ENCODE results near the gene PPP1R3F.

The PPP1R3F gene

GRCh38 chrX:49251325-49251724 is 18.3 kb upstream of the PPP1R3F start (continued):
- TF ChIP-seq TSHZ2 (CRISPR knock-in tag; IDR thresholded peaks at IDR 0.05) (no peak), TOX (CRISPR knock-in tag; IDR thresholded peaks at IDR 0.05; ENCODE audit: borderline replicate concordance) (no peak), POU6F1 (CRISPR knock-in tag; IDR thresholded peaks at IDR 0.05; ENCODE audit: borderline replicate concordance, low read depth) (no peak)

- no peak for ATAC-seq
Observed at GRCh38 chrX:49254639-49255038, 15.0 kb upstream of the PPP1R3F start.

DNA sequence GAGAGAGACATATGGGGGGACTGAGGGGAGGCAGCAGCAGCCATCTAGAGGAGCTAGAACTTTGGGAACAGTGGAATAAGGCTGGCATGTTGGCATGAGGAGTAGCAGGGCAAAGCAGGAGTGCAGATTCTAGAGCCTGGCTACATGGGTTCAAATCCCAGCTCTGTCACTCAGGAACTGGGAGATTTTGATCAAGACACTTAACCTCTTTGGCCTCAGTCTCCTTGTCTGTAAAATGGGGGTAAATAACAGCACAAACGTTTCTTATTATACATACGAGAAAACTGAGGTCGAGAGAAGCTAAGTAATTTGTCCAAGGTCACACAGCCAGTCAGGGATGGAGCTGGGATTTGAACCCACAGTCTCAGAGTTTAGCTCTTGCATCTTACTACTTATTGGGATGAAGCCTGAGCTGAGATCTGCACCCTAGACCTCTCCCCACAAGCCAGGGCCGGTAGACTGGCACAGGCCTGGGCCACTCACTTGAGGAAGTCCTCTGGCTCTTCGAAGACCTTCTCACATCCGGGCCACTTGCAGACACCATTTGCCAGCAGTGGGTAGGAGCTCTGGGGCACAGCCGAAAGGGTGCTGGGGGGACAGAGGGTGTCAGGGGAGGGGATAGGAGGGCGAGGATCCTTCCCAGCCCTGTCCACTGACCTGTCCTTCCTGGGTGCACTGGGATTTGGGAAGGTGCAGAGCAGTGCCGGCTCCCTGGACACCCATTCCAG is 13.2 kb upstream of the PPP1R3F start:
- no peak for TF ChIP-seq TCF4 (CRISPR knock-in tag; IDR thresholded peaks at IDR 0.05; ENCODE audit: borderline replicate concordance)
- TF ChIP-seq ZNF8 (CRISPR knock-in tag; IDR thresholded peaks at IDR 0.05) = no peak
- ATAC-seq = no peak

More at GRCh38 chrX:49254639-49255038, 15.0 kb upstream of the PPP1R3F start:
- no peak for TF ChIP-seq GLIS3 (CRISPR knock-in tag; IDR thresholded peaks at IDR 0.05)
- TF ChIP-seq ZFP30 (CRISPR knock-in tag; IDR thresholded peaks at IDR 0.05) = no peak
- no peak for TF ChIP-seq ISL1 (CRISPR knock-in tag; IDR thresholded peaks at IDR 0.05)

DNA sequence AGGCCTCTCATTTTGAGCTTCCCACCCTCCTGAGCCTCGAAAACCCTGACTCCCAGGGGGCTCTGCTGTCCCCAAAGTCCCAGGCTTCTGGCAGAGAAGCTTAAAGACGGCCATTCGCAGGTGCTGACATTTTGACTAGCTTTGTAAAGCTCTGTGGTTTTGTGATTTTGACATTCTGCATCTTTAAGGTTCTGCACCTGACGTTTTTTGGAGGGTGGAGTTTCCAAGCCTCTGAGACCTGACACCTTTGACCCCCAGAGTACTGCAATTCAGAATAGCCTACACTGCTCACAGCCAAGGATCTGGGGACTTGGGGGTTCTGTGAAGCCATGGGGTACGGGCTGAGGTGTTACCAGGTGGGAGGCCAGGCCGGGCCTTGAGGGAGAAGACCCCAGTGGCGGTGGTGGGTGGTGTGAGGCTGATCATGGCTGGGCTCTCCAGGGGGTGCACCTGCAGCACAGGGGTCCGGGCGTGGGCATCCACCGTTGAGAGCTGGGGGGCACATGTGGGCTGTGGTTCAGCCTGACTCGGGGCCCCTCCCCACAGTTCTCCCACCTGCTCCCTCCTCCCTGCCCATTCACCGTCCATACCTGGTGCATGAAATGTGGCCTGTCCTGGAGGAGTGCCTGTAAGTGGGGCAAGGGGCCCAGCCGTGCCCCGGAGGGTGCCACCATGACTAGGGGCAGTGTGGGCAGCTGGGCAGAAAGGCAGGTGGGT is 12.4 kb upstream of the PPP1R3F start:
- TF ChIP-seq TCF4 (CRISPR knock-in tag; IDR thresholded peaks at IDR 0.05; ENCODE audit: borderline replicate concordance) (no peak), CSDC2 (CRISPR knock-in tag; IDR thresholded peaks at IDR 0.05) (no peak)
- ATAC-seq = no peak

- no peak for TF ChIP-seq CSRNP3 (CRISPR knock-in tag; IDR thresholded peaks at IDR 0.05)
- TF ChIP-seq BACH2 (CRISPR knock-in tag; IDR thresholded peaks at IDR 0.05; ENCODE audit: borderline replicate concordance) = no peak
- TF ChIP-seq ESRRG (CRISPR knock-in tag; IDR thresholded peaks at IDR 0.05) = no peak
- ATAC-seq = no peak
Observed at GRCh38 chrX:49257846-49258748, 11.5 kb upstream of the PPP1R3F start.

DNA sequence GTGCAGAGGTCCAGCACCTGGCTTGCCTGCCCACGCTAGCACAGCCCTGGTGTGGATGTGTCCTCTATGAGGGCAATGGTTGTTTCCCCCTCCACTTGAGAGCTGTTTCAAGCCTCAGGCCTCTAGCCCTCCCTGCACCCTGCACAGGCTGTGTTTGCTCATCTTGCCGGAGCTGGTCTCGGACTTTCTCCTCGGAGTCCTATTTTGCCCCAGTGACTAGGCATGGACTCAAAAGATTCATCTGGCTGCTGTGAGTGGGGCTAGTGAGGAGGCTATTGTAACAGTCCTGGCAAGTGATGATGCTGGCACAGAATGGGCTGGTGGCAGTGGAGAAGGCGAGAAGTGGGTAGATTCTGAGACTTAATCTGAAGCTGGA is 10.9 kb upstream of the PPP1R3F start:
- no peak for ATAC-seq
- TF ChIP-seq ZFP30 (CRISPR knock-in tag; IDR thresholded peaks at IDR 0.05) (no peak), RARB (CRISPR knock-in tag; IDR thresholded peaks at IDR 0.05) (no peak), POU6F1 (CRISPR knock-in tag; IDR thresholded peaks at IDR 0.05; ENCODE audit: borderline replicate concordance, low read depth) (no peak), ZNF8 (CRISPR knock-in tag; IDR thresholded peaks at IDR 0.05) (no peak), TOX (CRISPR knock-in tag; IDR thresholded peaks at IDR 0.05; ENCODE audit: borderline replicate concordance) (no peak), ZNF70 (CRISPR knock-in tag; IDR thresholded peaks at IDR 0.05) (no peak), CSRNP3 (CRISPR knock-in tag; IDR thresholded peaks at IDR 0.05) (no peak)

All from SK-N-SH treated with all-trans-retinoic acid at 6 μM for 48 hours (cell line).